ENCODE results near the gene GRIA1.

GRIA1 gene

GRCh38 chr5:153500178-153500577 lies 9.7 kb downstream of the GRIA1 start:
- DNase-seq = no peak

- DNase-seq = peak; percentile 67 to 91
These were observed 14.3 kb downstream of the GRIA1 start for GRCh38 chr5:153504726-153505125.

- DNase-seq = no peak
These were observed 18.2 kb downstream of the GRIA1 start for GRCh38 chr5:153508700-153509099.

GRCh38 chr5:153511622-153512021 lies 21.2 kb downstream of the GRIA1 start:
- no peak for DNase-seq

- peak; percentile 41 to 82 for DNase-seq
These were observed 22.7 kb downstream of the GRIA1 start for GRCh38 chr5:153513156-153513555.

- no peak for DNase-seq
These were observed 24.8 kb downstream of the GRIA1 start for GRCh38 chr5:153515301-153515700.

GRCh38 chr5:153516504-153517240 lies 26.2 kb downstream of the GRIA1 start:
- peak in 1 of 2 experiments; percentile 17 for DNase-seq

GRCh38 chr5:153517241-153517611 lies 26.8 kb downstream of the GRIA1 start:
- peak; percentile 89 to 95 for DNase-seq

GRCh38 chr5:153520137-153520536 lies 29.7 kb downstream of the GRIA1 start:
- DNase-seq = no peak

GRCh38 chr5:153520952-153521351 lies 30.5 kb downstream of the GRIA1 start:
- no peak for DNase-seq

GRCh38 chr5:153523211-153523610 lies 32.7 kb downstream of the GRIA1 start:
- DNase-seq = no peak

- DNase-seq = no peak
These were observed 33.4 kb downstream of the GRIA1 start for GRCh38 chr5:153523831-153524230.

- DNase-seq = no peak
These were observed 35.1 kb downstream of the GRIA1 start for GRCh38 chr5:153525536-153525935.

GRCh38 chr5:153530357-153531143 lies 40.1 kb downstream of the GRIA1 start:
- DNase-seq = no peak

- no peak for DNase-seq
These were observed 43.1 kb downstream of the GRIA1 start for GRCh38 chr5:153533546-153533945.

GRCh38 chr5:153534102-153534501 lies 43.6 kb downstream of the GRIA1 start:
- DNase-seq = no peak

- no peak for DNase-seq
These were observed 46.7 kb downstream of the GRIA1 start for GRCh38 chr5:153537207-153537606.

GRCh38 chr5:153539983-153540382 lies 49.5 kb downstream of the GRIA1 start:
- DNase-seq = no peak

GRCh38 chr5:153542536-153542935 lies 52.1 kb downstream of the GRIA1 start:
- DNase-seq = no peak

GRCh38 chr5:153543288-153543687 lies 52.8 kb downstream of the GRIA1 start:
- no peak for DNase-seq

GRCh38 chr5:153543959-153544470 lies 53.5 kb downstream of the GRIA1 start:
- no peak for DNase-seq

GRCh38 chr5:153544706-153545105 lies 54.2 kb downstream of the GRIA1 start:
- no peak for DNase-seq

GRCh38 chr5:153546566-153546965 lies 56.1 kb downstream of the GRIA1 start:
- DNase-seq = no peak

- peak in 1 of 2 experiments; percentile 34 for DNase-seq
These were observed 61.1 kb downstream of the GRIA1 start for GRCh38 chr5:153551537-153552079.

Data from NCI-H524 (cell line).